ENCODE results near the gene REEP3. TPM values are rescaled to one million over a fixed set of nuclear protein-coding genes. Genes with fewer than 3 reads are reported as not detected.

REEP3 gene
- total and polyA plus RNA-seq, 2 experiments from 2014 or later: 69.9 to 72.1 TPM

DNA sequence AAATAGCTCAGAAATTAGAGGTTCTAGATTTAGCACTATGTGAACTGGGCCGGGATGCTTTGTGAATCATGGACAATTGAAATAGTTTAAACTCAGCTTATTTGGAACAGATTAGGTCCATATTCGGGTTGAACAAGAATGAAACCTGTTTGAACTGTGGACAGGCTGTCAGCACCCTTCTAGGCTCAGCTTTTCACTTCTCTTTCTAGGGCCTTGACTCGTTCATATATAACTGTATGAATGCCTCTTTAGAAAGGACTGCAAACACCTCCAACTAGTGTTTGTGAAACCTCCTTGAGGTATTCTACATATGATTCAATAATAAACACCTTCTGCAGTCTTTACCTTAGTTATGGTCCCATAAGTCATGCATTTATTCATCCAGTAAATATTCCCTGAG lies 115.6 kb downstream of the REEP3 start:
- WGBS, 2 experiments (ENCODE audit: low coverage in 1 of 2, low lambda C conversion rate in 2 of 2, missing lambda C conversion rate in 2 of 2): 33 to 40% methylated on average over 3 of the region's 3 CpGs
- no peak overlapping the region for H3K4me2 ChIP-seq (ENCODE audit: unreplicated experiment)
- no peaks in the 10 kb centered on the region for H3K27me3 ChIP-seq (replicated peaks; ENCODE audit: insufficient read depth)
- TF ChIP-seq EZH2 (IDR thresholded peaks at IDR 0.05; ENCODE audit: insufficient read depth, poor library complexity, severe bottlenecking) (no peak), EZH2phosphoT487 (IDR thresholded peaks at IDR 0.05; ENCODE audit: insufficient read depth, low read depth) (no peak)
- no peaks in the 10 kb centered on the region for H4K20me1 ChIP-seq (ENCODE audit: insufficient read depth)
- DNase-seq: no peak
- H3K4me3 ChIP-seq: no peak overlapping the region
- no peak overlapping the region for H3K27ac ChIP-seq
- in situ Hi-C loops (cut with MboI): no loop called here
- no peak overlapping the region for H3K9ac ChIP-seq
- peaks cover 5% of the 10 kb centered on the region; the same call in 1 of the 2 replicates for H3F3A ChIP-seq (ENCODE audit: insufficient read depth)
- H3K79me2 ChIP-seq (ENCODE audit: insufficient read depth): no peaks in the 10 kb centered on the region
- no peaks in the 10 kb centered on the region for H3K9me3 ChIP-seq (ENCODE audit: low read depth)
- H2AFZ ChIP-seq: no peak overlapping the region
- H3K9me2 ChIP-seq (ENCODE audit: insufficient read depth): no peaks in the 10 kb centered on the region
- no peaks in the 10 kb centered on the region for H3K36me3 ChIP-seq (ENCODE audit: low read depth)
- peaks cover 4% of the 10 kb centered on the region; the same call in 1 of the 2 replicates for H3K4me1 ChIP-seq (ENCODE audit: insufficient read depth)

DNA sequence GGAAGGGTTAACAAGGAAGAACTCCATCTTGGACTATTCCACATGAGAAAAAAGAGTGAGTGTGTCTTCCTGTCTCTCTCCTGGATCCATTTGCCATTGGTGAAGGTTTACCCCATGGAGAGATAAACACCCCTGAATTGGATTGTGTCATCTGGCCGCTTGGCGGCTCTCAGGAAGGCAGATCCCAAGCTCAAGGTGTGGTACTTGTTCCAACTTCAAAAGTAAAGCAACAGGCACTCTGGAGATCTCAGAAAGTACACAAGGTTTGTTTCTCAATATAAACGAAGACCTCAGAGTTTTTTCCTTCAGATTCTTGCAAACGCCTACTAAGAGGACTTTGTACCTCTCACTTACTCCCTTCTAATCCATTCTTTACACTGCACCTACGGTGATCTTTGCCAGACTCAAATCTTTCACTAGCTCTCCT lies 116.7 kb downstream of the REEP3 start:
- peak overlapping the region; percentile 26; the same call in 1 of the 2 replicates for H2AFZ ChIP-seq
- no peaks in the 10 kb centered on the region for H3F3A ChIP-seq (ENCODE audit: insufficient read depth)
- H3K27me3 ChIP-seq (replicated peaks; ENCODE audit: insufficient read depth): no peaks in the 10 kb centered on the region
- DNase-seq: no peak
- WGBS, 2 experiments (ENCODE audit: low coverage in 1 of 2, low lambda C conversion rate in 2 of 2, missing lambda C conversion rate in 2 of 2): 81 to 83% methylated on average over 5 of the region's 5 CpGs
- no peak for TF ChIP-seq EZH2phosphoT487 (IDR thresholded peaks at IDR 0.05; ENCODE audit: insufficient read depth, low read depth)
- TF ChIP-seq EZH2 (IDR thresholded peaks at IDR 0.05; ENCODE audit: insufficient read depth, poor library complexity, severe bottlenecking): no peak
- H3K9me3 ChIP-seq (ENCODE audit: low read depth): no peaks in the 10 kb centered on the region
- in situ Hi-C loops (cut with MboI): no loop called here
- H3K9me2 ChIP-seq (ENCODE audit: insufficient read depth): no peaks in the 10 kb centered on the region
- H3K4me3 ChIP-seq: no peak overlapping the region
- H3K79me2 ChIP-seq (ENCODE audit: insufficient read depth): no peaks in the 10 kb centered on the region
- no peaks in the 10 kb centered on the region for H3K4me1 ChIP-seq (ENCODE audit: insufficient read depth)
- no peak overlapping the region for H3K9ac ChIP-seq
- H4K20me1 ChIP-seq (ENCODE audit: insufficient read depth): no peaks in the 10 kb centered on the region
- H3K4me2 ChIP-seq (ENCODE audit: unreplicated experiment): no peak overlapping the region
- no peaks in the 10 kb centered on the region for H3K36me3 ChIP-seq (ENCODE audit: low read depth)
- H3K27ac ChIP-seq: no peak overlapping the region

DNA sequence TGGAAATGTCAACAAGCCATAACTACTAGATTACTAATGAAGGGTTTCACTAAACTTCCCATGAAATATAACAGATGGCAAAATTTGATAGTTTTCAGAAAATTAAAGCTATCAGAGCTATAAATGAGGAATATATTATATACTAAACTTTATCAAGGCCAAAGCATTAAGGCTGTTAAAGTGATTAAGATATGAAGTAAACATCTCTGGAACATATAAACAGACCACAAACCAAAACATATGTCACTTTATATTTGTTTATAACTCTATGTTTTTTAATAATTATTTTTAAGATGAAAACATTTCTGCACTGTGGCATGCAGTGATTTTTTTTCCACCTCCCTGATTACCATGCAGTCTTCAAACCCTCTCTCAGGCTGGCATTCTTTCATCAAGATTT lies 120.2 kb downstream of the REEP3 start:
- Histone ChIP-seq H3K9me2 (ENCODE audit: insufficient read depth) (no peaks in the 10 kb centered on the region), H3K9ac (no peak overlapping the region), H3K4me3 (no peak overlapping the region), H3K27ac (no peak overlapping the region), H4K20me1 (ENCODE audit: insufficient read depth) (no peaks in the 10 kb centered on the region), H3K4me1 (ENCODE audit: insufficient read depth) (no peaks in the 10 kb centered on the region), H2AFZ (no peak overlapping the region), H3K79me2 (ENCODE audit: insufficient read depth) (no peaks in the 10 kb centered on the region), H3K27me3 (replicated peaks; ENCODE audit: insufficient read depth) (no peaks in the 10 kb centered on the region), H3F3A (ENCODE audit: insufficient read depth) (no peaks in the 10 kb centered on the region), H3K4me2 (ENCODE audit: unreplicated experiment) (no peak overlapping the region), H3K36me3 (ENCODE audit: low read depth) (no peaks in the 10 kb centered on the region), H3K9me3 (ENCODE audit: low read depth) (no peaks in the 10 kb centered on the region)
- in situ Hi-C loops (cut with MboI): no loop called here
- TF ChIP-seq EZH2 (IDR thresholded peaks at IDR 0.05; ENCODE audit: insufficient read depth, poor library complexity, severe bottlenecking): no peak
- no peak for TF ChIP-seq EZH2phosphoT487 (IDR thresholded peaks at IDR 0.05; ENCODE audit: insufficient read depth, low read depth)
- DNase-seq: no peak

DNA sequence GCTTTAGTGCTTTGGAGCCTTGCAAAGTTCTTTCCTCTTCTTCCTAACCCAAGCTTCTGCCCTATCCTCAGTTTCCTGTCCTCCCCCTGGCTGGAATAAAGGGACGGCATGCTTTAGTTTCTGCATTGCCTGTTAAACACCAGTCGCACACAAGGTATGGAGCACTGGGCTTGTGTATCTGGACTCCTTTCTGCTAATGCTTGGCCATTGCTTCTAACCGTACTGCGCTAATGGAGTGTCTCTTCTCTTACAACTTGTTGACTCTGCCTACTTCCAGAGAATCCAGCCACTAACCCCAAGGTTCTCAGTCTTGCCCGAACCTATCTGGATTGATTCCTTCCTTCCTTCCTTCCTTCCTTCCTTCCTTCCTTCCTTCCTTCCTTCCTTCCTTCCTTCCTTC lies 120.6 kb downstream of the REEP3 start:
- Histone ChIP-seq H3K9me3 (ENCODE audit: low read depth) (no peaks in the 10 kb centered on the region), H3K27me3 (replicated peaks; ENCODE audit: insufficient read depth) (no peaks in the 10 kb centered on the region), H3K4me3 (no peak overlapping the region), H2AFZ (no peak overlapping the region), H3K4me2 (ENCODE audit: unreplicated experiment) (no peak overlapping the region), H4K20me1 (ENCODE audit: insufficient read depth) (no peaks in the 10 kb centered on the region), H3F3A (ENCODE audit: insufficient read depth) (no peaks in the 10 kb centered on the region), H3K79me2 (ENCODE audit: insufficient read depth) (no peaks in the 10 kb centered on the region), H3K9ac (no peak overlapping the region), H3K27ac (no peak overlapping the region), H3K4me1 (ENCODE audit: insufficient read depth) (no peaks in the 10 kb centered on the region), H3K9me2 (ENCODE audit: insufficient read depth) (no peaks in the 10 kb centered on the region), H3K36me3 (ENCODE audit: low read depth) (no peaks in the 10 kb centered on the region)
- in situ Hi-C loops (cut with MboI): no loop called here
- no peak for TF ChIP-seq EZH2 (IDR thresholded peaks at IDR 0.05; ENCODE audit: insufficient read depth, poor library complexity, severe bottlenecking)
- TF ChIP-seq EZH2phosphoT487 (IDR thresholded peaks at IDR 0.05; ENCODE audit: insufficient read depth, low read depth): no peak
- WGBS, 2 experiments (ENCODE audit: low coverage in 1 of 2, low lambda C conversion rate in 2 of 2, missing lambda C conversion rate in 2 of 2): 96% methylated on average over 5 of the region's 5 CpGs
- no peak for DNase-seq

DNA sequence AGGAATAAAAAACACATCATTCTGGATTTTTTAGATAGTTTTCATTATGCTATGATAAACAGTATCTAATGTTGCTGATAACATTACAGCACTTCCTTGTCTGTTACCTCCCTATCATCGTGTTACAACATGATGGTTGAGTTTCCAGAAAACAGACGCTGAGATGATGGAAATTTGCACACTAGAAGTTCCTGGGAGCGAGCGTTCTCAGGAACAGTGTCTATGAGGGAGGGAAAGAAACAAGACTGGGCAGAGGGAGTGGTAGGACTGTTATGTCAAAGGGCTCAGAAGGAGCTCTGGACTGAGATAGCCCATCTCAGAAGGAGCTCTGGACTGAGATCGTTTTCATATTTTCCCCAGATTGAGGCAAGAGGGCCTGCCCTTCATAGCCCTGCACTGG lies 121.6 kb downstream of the REEP3 start:
- Histone ChIP-seq H2AFZ (no peak overlapping the region), H3K4me1 (ENCODE audit: insufficient read depth) (no peaks in the 10 kb centered on the region)

More for the DNA sequence above, 121.6 kb downstream of the REEP3 start:
- no peaks in the 10 kb centered on the region for H3K9me2 ChIP-seq (ENCODE audit: insufficient read depth)
- no peak overlapping the region for H3K4me3 ChIP-seq
- H4K20me1 ChIP-seq (ENCODE audit: insufficient read depth): no peaks in the 10 kb centered on the region
- H3K36me3 ChIP-seq (ENCODE audit: low read depth): no peaks in the 10 kb centered on the region
- no peak overlapping the region for H3K27ac ChIP-seq
- H3K9ac ChIP-seq: no peak overlapping the region
- no peaks in the 10 kb centered on the region for H3F3A ChIP-seq (ENCODE audit: insufficient read depth)
- H3K4me2 ChIP-seq (ENCODE audit: unreplicated experiment): no peak overlapping the region
- WGBS, 2 experiments (ENCODE audit: low coverage in 1 of 2, low lambda C conversion rate in 2 of 2, missing lambda C conversion rate in 2 of 2): 85 to 91% methylated on average over 5 of the region's 5 CpGs
- in situ Hi-C loops (cut with MboI): no loop called here
- H3K79me2 ChIP-seq (ENCODE audit: insufficient read depth): no peaks in the 10 kb centered on the region
- DNase-seq: no peak
- H3K9me3 ChIP-seq (ENCODE audit: low read depth): no peaks in the 10 kb centered on the region
- no peaks in the 10 kb centered on the region for H3K27me3 ChIP-seq (replicated peaks; ENCODE audit: insufficient read depth)
- TF ChIP-seq EZH2 (IDR thresholded peaks at IDR 0.05; ENCODE audit: insufficient read depth, poor library complexity, severe bottlenecking): no peak
- no peak for TF ChIP-seq EZH2phosphoT487 (IDR thresholded peaks at IDR 0.05; ENCODE audit: insufficient read depth, low read depth)
